Thyroid gland (tissue), 4 donors: ENCODE data around the gene RNF121. TPM values are rescaled to one million over a fixed set of nuclear protein-coding genes. Genes with fewer than 3 reads are reported as not detected.

ENCODE experiments used
- DNase-seq, 2 donors: peaks; one replicate each; pipeline ENCODE4 v3.0.0-alpha.2; 2019
- H3K27ac ChIP-seq, 3 donors: fragments of 200-600 bp; sonication (generic); 1 replicate in 2 of 3; 2 replicates in 1 of 3; pipeline ENCODE4 v1.5.1; 2016 to 2019; ENCODE audit warnings: mild to moderate bottlenecking in 1 of 3, moderate library complexity in 1 of 3
- H3K27me3 ChIP-seq: fragments of 200-600 bp; sonication (generic); one replicate; pipeline ENCODE4 v1.5.1; 2019
- H3K36me3 ChIP-seq, 2 donors: fragments of 200-600 bp; sonication (generic); one replicate each; pipeline ENCODE4 v1.5.1; 2016 to 2019
- H3K4me1 ChIP-seq, 2 donors: fragments of 200-600 bp; sonication (generic); one replicate each; pipeline ENCODE4 v1.5.1; 2017 to 2019
- H3K4me3 ChIP-seq, 3 donors: fragments of 200-600 bp; sonication (generic); replicated peaks in 1 of 3; 1 replicate in 2 of 3; 2 replicates in 1 of 3; pipeline ENCODE4 v1.5.1; 2016; ENCODE audit warnings: mild to moderate bottlenecking in 1 of 3
- H3K9me3 ChIP-seq: fragments of 200-600 bp; sonication (generic); one replicate; pipeline ENCODE4 v1.5.1; 2017
- POLR2A ChIP-seq, 2 donors: fragments of 450-650 bp; IDR thresholded peaks; one replicate each; pipeline ENCODE4 v1.6.1; 2017; ENCODE audit warnings: antibody characterized with exemption in 2 of 2, mild to moderate bottlenecking in 2 of 2, moderate library complexity in 1 of 2
- WGBS, 2 donors: methylation state at CpG; one replicate each; pipeline ENCODE4 v1.1.5; 2017; 5-methylcytosine and 5-hydroxymethylcytosine counted together
- intact Hi-C: fragments of 100-400 bp; cut with DNase I; formaldehyde crosslinking; loops from one replicate; pipeline ENCODE4 v1.15.1; 2023
- total RNA-seq, 4 donors: library from RNA; depleted of rRNA; stranded (reverse); fragments of >200 nt; gene quantifications; one replicate each; pipeline ENCODE4 v1.2.3, GENCODE V29; 2016
- TF ChIP-seq, protein P1 (sequence below), 6 experiments: fragments of 200-600 bp in 3 of 6; fragments of 450-650 bp in 3 of 6; sonication (generic) in 3 of 6; IDR thresholded peaks; one replicate each; pipeline ENCODE4 v1.5.1; 2016 to 2019; ENCODE audit warnings: antibody characterized with exemption in 6 of 6, mild to moderate bottlenecking in 2 of 6, inconsistent platforms in 1 of 6, moderate library complexity in 1 of 6

RNF121 gene
- total RNA-seq, 4 donors from 2014 or later = 41.9 to 64.4 (median 54.7) TPM

- Histone ChIP-seq H3K27me3 (no peaks in the 10 kb centered on the region), H3K4me1 (peaks cover 9 to 21% of the 10 kb centered on the region in 2 donors), H3K4me3 (no peak overlapping the region), H3K9me3 (no peaks in the 10 kb centered on the region), H3K36me3 (no peaks in the 10 kb centered on the region), H3K27ac (no peak overlapping the region)
- no peak for DNase-seq
- TF ChIP-seq POLR2A (IDR thresholded peaks at IDR 0.05) = no peak
- TF ChIP-seq, protein P1, sequence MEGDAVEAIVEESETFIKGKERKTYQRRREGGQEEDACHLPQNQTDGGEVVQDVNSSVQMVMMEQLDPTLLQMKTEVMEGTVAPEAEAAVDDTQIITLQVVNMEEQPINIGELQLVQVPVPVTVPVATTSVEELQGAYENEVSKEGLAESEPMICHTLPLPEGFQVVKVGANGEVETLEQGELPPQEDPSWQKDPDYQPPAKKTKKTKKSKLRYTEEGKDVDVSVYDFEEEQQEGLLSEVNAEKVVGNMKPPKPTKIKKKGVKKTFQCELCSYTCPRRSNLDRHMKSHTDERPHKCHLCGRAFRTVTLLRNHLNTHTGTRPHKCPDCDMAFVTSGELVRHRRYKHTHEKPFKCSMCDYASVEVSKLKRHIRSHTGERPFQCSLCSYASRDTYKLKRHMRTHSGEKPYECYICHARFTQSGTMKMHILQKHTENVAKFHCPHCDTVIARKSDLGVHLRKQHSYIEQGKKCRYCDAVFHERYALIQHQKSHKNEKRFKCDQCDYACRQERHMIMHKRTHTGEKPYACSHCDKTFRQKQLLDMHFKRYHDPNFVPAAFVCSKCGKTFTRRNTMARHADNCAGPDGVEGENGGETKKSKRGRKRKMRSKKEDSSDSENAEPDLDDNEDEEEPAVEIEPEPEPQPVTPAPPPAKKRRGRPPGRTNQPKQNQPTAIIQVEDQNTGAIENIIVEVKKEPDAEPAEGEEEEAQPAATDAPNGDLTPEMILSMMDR (IDR thresholded peaks at IDR 0.05) = no peak
- intact Hi-C loops = no loop called here
- WGBS, 2 donors = 89% methylated on average over 1 of the region's 1 CpG
Observed at GRCh38 chr11:71937826-71938225, 9.0 kb downstream of the RNF121 start.

- intact Hi-C loops = no loop called here
- Histone ChIP-seq H3K36me3 (no peaks in the 10 kb centered on the region), H3K27ac (no peak overlapping the region), H3K9me3 (no peaks in the 10 kb centered on the region), H3K27me3 (no peaks in the 10 kb centered on the region), H3K4me1 (peaks cover 0 to 10% of the 10 kb centered on the region in 2 donors), H3K4me3 (no peak overlapping the region)
- no peak for DNase-seq
- 84 to 89% methylated on average over 6 of the region's 6 CpGs for WGBS, 2 donors
- TF ChIP-seq, protein P1 (IDR thresholded peaks at IDR 0.05) = no peak
- TF ChIP-seq POLR2A (IDR thresholded peaks at IDR 0.05) = no peak
Observed at GRCh38 chr11:71940561-71941219, 11.8 kb downstream of the RNF121 start.

DNA sequence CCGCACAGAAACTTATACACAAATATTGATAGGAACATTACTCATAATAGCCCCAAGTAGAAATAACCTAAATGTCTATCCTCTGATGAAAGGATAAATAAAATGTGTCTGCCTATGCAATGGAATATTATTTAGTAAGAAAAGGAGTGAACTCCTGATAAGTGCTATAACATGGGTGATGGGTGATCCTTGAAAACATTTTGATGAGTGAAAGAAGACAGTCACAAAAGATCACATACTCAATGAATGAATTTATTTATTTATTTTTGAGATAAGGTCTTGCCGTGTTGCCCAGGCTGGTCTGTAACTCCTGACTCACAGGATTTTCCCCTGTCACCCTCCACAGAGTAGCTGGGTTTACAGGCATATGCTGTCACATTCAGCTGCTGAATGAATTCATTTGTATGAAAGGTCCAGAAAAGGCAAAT lies 17.3 kb downstream of the RNF121 start:
- 82 to 83% methylated on average over 2 of the region's 2 CpGs for WGBS, 2 donors
- H3K36me3 ChIP-seq = no peaks in the 10 kb centered on the region
- TF ChIP-seq, protein P1 (IDR thresholded peaks at IDR 0.05) = no peak
- no peak for TF ChIP-seq POLR2A (IDR thresholded peaks at IDR 0.05)
- peaks cover 4 to 17% of the 10 kb centered on the region in 2 donors for H3K4me1 ChIP-seq
- no peak overlapping the region for H3K4me3 ChIP-seq
- H3K9me3 ChIP-seq = no peaks in the 10 kb centered on the region
- no peak overlapping the region for H3K27ac ChIP-seq
- no peak for DNase-seq
- no peaks in the 10 kb centered on the region for H3K27me3 ChIP-seq
- intact Hi-C loops = no loop called here

GRCh38 chr11:71947498-71947897 lies 18.7 kb downstream of the RNF121 start:
- Histone ChIP-seq H3K4me3 (no peak overlapping the region), H3K27ac (no peak overlapping the region), H3K9me3 (no peaks in the 10 kb centered on the region), H3K4me1 (peaks cover 4 to 17% of the 10 kb centered on the region in 2 donors), H3K27me3 (no peaks in the 10 kb centered on the region), H3K36me3 (no peaks in the 10 kb centered on the region)
- intact Hi-C loops = no loop called here
- WGBS, 2 donors = 85% methylated on average over 3 of the region's 3 CpGs
- no peak for DNase-seq
- no peak for TF ChIP-seq POLR2A (IDR thresholded peaks at IDR 0.05)
- TF ChIP-seq, protein P1 (IDR thresholded peaks at IDR 0.05) = no peak

DNA sequence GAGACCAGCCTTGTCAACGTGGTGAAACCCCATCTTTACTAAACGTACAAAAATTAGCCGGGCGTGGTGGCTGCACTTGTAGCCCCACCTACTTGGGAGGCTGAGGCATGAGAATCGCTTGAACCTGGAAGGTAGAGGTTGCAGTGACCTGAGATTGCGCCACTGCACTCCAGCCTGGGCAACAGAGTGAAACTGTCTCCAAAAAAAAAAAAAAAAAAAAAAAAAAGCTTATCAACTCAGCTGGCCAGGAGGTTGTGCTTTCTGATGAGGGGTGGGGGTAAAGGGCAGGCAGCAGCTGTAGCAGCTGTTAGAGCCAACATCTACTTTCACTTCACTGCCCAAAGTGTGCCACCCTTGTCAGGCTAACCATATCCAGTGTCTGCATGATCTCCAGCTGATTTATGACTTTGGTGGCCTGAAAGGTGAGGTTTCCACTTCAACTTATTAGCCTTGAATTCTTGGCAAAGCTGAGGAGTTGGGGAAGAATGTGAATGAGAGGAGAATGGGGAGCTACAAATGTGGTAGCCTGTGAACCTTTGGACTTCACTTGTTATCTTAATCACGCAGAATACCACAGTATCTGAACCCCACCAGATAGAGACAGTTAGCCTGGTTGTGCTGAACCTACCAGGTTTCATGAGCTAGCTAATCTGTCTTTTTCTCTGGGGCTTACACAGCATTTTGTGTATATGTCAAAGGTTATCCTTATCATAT lies 19.6 kb downstream of the RNF121 start:
- intact Hi-C loops = no loop called here
- H3K9me3 ChIP-seq = no peaks in the 10 kb centered on the region
- no peaks in the 10 kb centered on the region for H3K27me3 ChIP-seq
- 85 to 86% methylated on average over 7 of the region's 7 CpGs for WGBS, 2 donors
- no peaks in the 10 kb centered on the region for H3K36me3 ChIP-seq
- H3K4me3 ChIP-seq = no peak overlapping the region
- no peak overlapping the region for H3K27ac ChIP-seq
- TF ChIP-seq, protein P1 (IDR thresholded peaks at IDR 0.05) = no peak
- no peak for TF ChIP-seq POLR2A (IDR thresholded peaks at IDR 0.05)
- peak; percentile 17 to 28 for DNase-seq
- peaks cover 4 to 17% of the 10 kb centered on the region in 2 donors for H3K4me1 ChIP-seq
